ENCODE results near the gene STX3.
"Not testable (repeated sequence)": the region's sequence is repeated elsewhere in the genome, so short reads cannot be mapped to it uniquely, and the experiment has no call there.

The STX3 gene

GRCh38 chr11:59847626-59848025, 92.5 kb downstream of the STX3 start:
- FAIRE-seq, result no peak

GRCh38 chr11:59848439-59848838, 93.3 kb downstream of the STX3 start:
- not testable (repeated sequence) for FAIRE-seq

GRCh38 chr11:59849129-59849528, 94.0 kb downstream of the STX3 start:
- FAIRE-seq, result no peak

GRCh38 chr11:59849551-59849950, 94.4 kb downstream of the STX3 start:
- not testable (repeated sequence) for FAIRE-seq

- FAIRE-seq, result not testable (repeated sequence)
Observed at GRCh38 chr11:59851416-59851815, 96.2 kb downstream of the STX3 start.

- FAIRE-seq, result no peak
Observed at GRCh38 chr11:59854871-59855270, 99.7 kb downstream of the STX3 start.

All from islet of Langerhans (tissue), 1 donor.